Kidney tubule cell (primary cell): ENCODE data around the gene EHMT1.

ENCODE experiments used
- DNase-seq: peaks from one replicate; pipeline ENCODE4 v3.0.0-alpha.2; 2018; ENCODE audit warnings: low spot score

EHMT1 gene

GRCh38 chr9:137741330-137741729, 122.5 kb downstream of the EHMT1 start:
- DNase-seq, result no peak

GRCh38 chr9:137742698-137743097, 123.9 kb downstream of the EHMT1 start:
- DNase-seq, result no peak

GRCh38 chr9:137743695-137744094, 124.9 kb downstream of the EHMT1 start:
- no peak for DNase-seq

DNA sequence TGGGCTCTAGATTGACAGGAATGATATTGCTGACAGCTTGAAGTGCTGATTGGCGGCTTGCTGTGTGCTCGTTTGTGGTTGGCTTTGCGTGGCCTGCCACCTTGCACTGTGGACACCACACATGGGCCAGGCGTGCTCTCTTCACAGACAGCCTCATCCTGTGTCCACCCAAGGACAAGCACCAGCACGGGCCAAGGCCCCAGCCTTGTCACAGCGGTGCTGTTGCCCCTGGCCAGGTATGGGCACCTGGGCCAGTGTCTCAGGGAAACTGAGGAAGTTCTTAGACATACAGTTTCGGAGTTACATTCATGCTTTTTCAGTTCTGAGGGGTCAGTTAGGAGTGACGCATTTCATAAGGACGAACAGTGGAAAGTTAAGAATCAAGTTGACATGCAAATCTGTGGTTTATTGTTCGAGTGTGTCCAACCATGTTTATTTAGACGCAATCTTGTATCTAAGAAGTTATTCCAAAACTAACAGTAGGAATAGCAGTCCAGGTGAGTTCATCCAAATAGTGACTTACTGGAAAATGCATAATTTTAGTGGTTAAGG, 125.9 kb downstream of the EHMT1 start:
- DNase-seq, result no peak

- DNase-seq, result peak; percentile 79
Measured at GRCh38 chr9:137745541-137745991, 126.8 kb downstream of the EHMT1 start.

- no peak for DNase-seq
Measured at GRCh38 chr9:137748311-137748710, 129.5 kb downstream of the EHMT1 start.

GRCh38 chr9:137748741-137749140, 129.9 kb downstream of the EHMT1 start:
- no peak for DNase-seq

GRCh38 chr9:137749511-137749910, 130.7 kb downstream of the EHMT1 start:
- DNase-seq, result no peak

GRCh38 chr9:137750007-137750406, 131.2 kb downstream of the EHMT1 start:
- no peak for DNase-seq

DNA sequence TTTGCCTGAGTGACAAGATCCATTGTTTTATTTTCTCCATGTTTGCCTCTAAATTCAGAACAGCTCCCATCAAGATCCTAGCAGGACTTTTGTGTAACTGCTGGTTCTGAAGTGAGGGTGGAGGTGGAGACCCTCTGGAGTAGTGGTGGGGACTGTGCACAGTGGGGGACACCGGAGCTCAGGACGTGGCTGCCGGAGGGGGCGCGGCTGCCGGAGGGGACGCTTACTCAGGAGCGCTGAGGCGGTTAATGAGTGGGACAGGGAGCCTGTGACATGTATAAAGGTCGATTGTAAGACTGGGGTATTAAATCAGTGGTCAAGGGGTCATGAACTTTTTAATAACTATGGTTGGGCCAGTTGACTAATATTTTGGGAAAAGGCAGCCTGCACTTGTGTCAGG, 131.8 kb downstream of the EHMT1 start:
- peak; percentile 13 for DNase-seq

DNA sequence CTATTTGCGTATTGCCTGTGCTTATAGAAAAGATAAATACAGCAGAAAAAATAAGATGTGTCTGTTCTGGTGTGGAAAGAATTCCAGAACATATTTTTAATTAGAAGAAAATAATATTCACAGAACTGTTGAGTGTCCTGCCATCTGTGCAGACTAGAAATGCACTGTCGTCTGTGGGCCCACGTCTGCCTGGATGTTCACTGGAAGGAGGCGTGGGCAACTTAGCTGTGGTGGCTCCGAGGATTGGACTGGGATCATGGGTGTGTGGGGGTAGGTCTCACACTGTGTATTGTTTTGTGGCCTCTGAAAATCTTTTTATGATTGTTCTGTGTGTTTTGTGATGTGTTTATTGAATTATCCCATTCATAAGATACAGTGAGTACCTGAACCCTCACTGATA, 132.8 kb downstream of the EHMT1 start:
- DNase-seq, result no peak

DNA sequence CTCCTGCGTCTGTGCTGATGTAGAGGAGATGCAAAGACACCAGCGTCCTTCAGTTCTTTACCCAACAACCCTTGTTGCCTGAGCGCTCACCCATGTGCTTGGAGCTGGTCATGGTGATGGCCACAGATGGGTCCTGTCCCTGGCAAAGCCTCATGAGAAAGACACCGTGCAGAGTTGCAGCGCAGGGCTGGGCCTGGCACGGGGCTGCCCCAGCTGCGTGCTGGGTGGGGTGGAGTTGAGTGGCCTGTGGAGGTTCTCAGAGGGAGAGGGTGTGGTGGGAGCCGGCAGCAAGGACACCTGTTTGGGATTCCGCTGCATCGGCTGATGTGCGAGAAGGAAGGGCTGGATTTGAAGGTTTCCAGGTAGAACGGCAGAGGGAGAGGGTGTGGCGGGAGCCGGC, 133.6 kb downstream of the EHMT1 start:
- DNase-seq, result no peak

DNA sequence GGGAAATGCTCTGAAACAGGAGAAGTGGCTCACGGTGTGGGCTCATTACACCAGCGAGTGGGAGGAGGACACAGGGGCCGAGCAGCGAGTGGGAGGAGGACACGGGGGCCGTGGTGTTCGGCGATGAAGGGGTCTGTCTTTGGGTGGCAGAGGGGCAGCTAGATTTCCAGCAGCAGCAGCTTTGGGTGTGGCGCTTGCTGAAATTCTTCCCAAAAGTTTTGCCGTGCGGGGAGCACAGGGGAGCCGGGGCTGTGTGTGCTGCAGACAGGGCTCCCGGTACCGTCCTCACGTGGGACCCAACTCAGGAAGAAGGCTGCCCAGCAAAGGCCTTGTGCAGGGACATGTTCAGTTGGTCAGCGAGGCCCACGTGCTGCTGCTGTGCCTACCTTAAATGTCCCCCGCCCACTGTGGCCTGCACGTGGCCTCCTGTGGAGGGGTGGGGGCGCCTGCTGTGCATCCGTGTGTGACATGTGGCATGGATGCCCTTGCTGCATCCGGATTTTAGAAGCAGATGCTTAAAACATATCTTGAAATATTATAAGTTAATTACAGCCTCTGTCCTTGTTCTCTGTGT, 134.5 kb downstream of the EHMT1 start:
- no peak for DNase-seq

- DNase-seq, result no peak
Measured at GRCh38 chr9:137755261-137755927, 136.6 kb downstream of the EHMT1 start.

GRCh38 chr9:137756045-137756744, 137.4 kb downstream of the EHMT1 start:
- no peak for DNase-seq

DNA sequence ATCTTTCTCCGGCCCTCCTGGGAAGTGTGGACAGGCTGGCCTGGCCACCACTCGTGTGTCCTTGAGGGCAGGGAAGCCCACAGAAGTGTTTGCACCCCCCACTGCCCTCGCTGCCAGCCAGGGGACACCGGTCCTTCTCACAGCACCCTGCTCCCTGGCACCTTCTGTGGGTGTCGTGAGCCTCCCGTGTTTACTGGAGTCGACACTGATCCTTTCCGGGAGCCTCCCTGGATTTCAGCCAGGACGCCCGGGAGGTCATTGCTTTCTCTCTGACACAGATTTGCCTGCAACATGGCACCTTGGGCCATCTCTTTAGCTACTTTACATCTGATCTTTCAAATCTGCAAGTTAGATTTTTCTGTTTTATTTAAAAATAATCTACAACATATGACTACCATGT, 138.3 kb downstream of the EHMT1 start:
- DNase-seq, result peak; percentile 38

- DNase-seq, result peak; percentile 94
Measured at GRCh38 chr9:137757613-137758029, 138.8 kb downstream of the EHMT1 start.

GRCh38 chr9:137758067-137758466, 139.3 kb downstream of the EHMT1 start:
- DNase-seq, result no peak

GRCh38 chr9:137759117-137759516, 140.3 kb downstream of the EHMT1 start:
- DNase-seq, result no peak

DNA sequence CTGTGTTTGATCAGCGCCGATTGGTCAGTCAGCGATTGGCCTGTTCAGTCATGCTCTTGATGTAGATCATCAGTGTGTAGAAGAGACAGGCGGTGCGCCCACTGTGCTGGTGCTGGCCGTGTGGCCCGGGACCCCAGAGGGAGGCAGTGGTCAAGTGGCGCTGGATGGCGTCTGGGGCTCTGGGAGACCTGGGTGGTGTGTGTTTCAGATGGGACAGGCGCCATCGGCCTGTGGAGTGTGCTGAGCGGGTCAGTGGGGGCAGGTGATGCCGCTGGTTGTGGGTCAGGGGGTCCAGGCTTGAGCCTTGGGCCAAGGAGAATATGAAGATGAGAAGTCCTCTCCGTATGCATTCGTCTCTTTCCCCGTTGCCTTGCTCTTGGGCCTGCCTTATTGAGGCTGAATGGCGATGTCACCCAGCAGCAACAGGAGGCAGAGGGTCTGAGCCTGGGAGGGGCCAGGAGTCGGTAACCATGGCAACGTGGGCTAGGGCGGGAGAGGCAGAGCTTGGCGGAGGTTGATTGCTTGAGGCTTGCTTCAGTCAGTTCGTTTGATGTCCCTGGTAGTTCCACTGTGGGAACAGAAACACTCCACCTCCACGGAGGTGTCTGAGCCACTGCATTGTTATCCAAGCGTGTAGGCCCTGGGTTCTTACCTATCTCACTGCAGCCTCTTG, 141.0 kb downstream of the EHMT1 start:
- DNase-seq, result no peak

DNA sequence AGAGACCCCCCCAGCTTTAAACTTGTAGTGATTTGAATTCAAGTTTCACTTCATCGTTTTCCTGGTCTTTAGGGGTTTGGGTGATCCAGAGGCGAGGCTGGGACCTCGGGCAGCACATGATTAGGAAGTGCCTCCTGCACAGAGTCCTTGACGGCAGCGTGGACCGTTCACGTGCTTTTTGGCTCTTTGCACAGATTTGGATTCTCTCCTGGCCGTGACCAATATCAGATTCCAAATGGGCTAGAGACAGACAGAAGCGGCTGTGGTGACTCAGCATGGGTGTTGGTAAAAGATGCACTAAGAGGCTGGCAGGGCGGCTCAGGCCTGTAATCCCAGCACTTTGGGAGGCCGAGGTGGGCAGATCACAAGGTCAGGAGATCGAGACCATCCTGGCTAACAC, 141.6 kb downstream of the EHMT1 start:
- no peak for DNase-seq

DNA sequence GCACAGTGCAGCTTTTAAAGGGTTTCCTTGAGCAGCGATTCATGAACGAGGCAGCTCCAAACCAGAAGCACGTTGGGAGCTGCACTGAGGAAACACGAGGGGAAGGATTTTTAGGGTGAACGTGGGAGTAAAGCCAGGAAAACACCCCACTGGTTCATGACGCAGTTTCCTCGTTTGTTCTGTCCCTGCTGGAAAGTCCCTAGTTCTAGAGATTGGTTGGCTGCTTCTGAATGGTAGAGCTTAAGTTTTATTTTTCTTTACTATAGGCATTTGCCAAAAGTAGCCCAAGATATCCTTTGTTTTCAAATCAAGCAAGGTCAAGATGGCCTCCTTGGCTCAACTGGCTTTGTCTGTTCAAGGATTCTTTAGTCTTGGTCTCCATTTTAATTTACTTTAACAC, 142.2 kb downstream of the EHMT1 start:
- peak; percentile 23 for DNase-seq

GRCh38 chr9:137761793-137762192, 143.0 kb downstream of the EHMT1 start:
- no peak for DNase-seq
